Measurements from ENCODE around the gene ADCK2.
"Not testable (repeated sequence)": the region's sequence is repeated elsewhere in the genome, so short reads cannot be mapped to it uniquely, and the experiment has no call there.

ADCK2 gene

DNA sequence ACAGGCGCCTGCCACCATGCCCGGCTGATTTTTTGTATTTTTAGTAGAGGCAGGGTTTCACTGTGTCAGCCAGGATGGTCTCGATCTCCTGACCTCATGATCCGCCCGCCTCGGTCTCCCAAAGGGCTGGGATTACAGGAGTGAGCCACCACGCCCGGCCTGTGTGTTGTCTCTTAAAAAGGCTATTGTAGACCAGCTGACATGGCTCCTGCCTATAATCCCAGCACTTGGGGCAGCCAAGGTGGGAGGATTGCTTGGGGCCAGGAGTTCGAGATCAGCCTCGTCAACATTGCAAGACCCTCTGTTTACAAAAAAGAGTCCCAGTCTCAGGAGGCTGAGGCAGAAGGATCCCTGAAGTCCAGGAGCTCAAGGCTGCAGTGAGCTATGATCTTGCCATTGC lies 21.1 kb downstream of the ADCK2 start:
- DNase-seq (ENCODE audit: low read depth) = not testable (repeated sequence)

GRCh38 chr7:140694592-140694991 lies 21.8 kb downstream of the ADCK2 start:
- no peak for DNase-seq (ENCODE audit: low read depth)

DNA sequence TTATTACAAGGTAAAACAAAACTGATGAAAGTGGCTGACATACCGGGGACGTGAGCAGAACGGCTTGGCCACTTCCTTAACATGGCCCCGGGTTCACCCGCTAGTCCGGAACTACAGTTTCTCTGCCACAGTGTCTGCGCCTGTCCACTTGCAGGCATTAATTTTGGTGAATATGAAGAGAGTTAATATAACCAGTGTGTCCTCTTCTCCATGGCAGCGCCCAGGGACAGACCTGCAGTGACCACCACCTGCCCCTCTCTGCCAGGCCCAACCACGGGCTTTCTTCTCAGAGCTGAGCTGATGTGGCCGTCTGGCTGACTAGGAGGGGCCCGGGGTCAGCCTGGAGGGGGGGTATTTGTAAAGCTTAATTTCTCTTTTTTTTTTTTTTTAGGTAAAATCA lies 22.6 kb downstream of the ADCK2 start:
- no peak for DNase-seq (ENCODE audit: low read depth)

- peak; percentile 90 for DNase-seq (ENCODE audit: low read depth)
These were observed 23.4 kb downstream of the ADCK2 start for GRCh38 chr7:140696024-140696679.

- DNase-seq (ENCODE audit: low read depth) = peak; percentile 71
These were observed 24.1 kb downstream of the ADCK2 start, which contains the start of gene NDUFB2 for GRCh38 chr7:140696680-140697446. TSS of gene NDUFB2 (plus strand) at chr7:140696708. CDS start at chr7:140696745, 37 bp downstream.

DNA sequence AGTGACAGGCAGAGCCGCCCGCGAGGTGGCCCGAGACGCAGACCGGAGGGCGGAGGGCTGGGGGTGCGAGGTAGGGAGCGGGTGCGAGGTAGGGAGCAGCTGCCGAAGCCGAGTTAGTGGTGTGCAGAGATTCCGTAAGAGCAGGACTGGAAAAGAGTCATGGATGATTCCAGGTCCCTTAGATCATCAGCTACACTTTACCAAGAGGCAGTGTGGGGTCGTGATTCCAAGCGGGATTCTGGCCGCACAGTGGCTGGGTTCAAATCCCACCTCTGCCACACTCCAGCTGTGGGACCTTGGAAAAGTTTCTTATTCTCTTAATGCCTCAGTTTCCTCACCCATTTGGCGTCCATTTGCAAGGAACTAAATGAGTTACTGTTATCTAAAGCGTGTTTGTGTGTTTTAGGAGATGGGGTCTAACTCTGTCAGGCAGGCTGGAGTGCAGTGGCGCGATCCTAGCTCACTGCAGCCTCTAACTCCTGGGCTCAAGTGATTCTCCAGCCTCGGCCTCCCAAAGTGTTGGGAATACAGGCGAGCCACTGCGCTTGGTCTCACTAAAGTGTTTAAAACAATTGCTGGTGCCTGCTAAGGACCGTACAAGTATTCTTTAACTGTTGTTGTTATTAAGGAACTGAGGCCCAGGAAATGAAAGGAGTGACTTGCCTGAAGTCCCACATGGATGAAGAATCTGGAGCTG lies 24.9 kb downstream of the ADCK2 start:
- peak; percentile 53 for DNase-seq (ENCODE audit: low read depth)

DNA sequence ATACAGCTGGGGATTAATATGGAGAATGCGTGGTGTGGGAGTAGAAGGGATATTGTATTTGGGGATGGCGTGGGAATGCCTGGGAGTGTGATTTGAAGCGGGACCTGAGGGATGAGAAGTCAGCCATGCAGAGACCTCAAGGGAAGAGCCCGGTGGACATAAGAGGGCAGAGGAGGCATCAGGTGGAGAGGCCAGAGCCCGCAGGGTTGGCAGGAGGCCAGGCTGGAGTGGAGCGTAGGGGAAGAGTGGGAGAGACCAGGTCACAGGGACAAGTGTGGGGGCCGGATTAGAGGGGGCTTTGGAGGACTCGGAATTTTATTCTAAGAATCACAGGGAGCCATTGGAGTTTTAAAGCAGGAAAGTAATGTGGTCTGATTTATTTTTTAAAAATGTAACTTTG lies 25.7 kb downstream of the ADCK2 start:
- no peak for DNase-seq (ENCODE audit: low read depth)

DNA sequence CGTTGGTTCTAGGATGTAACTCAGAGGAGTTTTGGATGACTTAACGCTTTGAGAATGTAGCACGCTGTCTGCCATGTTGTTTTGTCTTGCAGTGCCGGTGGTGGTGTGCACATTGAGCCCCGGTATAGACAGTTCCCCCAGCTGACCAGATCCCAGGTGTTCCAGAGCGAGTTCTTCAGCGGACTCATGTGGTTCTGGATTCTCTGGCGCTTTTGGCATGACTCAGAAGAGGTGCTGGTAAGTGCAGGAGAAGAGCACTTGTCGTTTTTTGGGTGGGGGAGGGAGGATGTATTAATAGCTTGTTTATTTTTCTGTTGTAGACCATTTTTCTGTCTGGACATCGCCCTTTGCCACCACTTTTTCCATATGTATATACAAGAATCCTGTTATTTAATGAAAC lies 30.0 kb downstream of the ADCK2 start:
- no peak for DNase-seq (ENCODE audit: low read depth)

GRCh38 chr7:140704205-140704604 lies 31.5 kb downstream of the ADCK2 start:
- DNase-seq (ENCODE audit: low read depth) = no peak

DNA sequence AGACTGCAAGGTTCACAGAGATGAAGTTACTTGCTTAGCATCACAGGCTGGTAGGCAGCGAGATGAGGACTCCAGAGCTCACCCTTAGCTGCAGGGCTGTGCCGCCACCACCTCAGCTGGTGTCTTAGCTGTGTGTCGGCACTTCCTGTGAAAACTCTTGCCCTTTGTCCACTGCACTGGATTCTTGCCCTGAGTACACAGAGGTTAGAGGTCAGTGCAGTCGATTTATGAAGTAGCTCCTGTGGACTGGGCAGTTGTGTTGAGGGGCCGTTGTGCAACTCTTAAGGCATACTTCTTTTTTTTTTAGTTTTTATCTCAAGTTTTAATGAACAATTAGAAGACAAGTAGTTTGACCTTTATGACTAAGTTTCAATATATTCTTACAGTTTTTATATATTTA lies 34.4 kb downstream of the ADCK2 start:
- DNase-seq (ENCODE audit: low read depth) = peak; percentile 7

DNA sequence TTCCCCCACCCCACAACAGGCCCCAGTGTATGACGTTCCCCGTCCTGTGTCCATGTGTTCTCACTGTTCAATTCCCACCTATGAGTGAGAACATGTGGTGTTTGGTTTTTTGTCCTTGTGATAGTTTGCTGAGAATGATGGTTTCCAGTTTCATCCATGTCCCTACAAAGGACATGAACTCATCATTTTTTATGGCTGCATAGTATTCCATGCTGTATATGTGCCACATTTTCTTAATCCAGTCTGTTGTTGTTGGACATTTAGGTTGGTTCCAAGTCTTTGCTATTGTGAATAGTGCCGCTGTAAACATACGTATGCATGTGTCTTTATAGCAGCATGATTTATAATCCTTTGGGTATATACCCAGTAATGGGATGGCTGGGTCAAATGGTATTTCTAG lies 36.0 kb downstream of the ADCK2 start:
- not testable (repeated sequence) for DNase-seq (ENCODE audit: low read depth)

- not testable (repeated sequence) for DNase-seq (ENCODE audit: low read depth)
These were observed 39.6 kb downstream of the ADCK2 start for GRCh38 chr7:140712392-140712791.

DNA sequence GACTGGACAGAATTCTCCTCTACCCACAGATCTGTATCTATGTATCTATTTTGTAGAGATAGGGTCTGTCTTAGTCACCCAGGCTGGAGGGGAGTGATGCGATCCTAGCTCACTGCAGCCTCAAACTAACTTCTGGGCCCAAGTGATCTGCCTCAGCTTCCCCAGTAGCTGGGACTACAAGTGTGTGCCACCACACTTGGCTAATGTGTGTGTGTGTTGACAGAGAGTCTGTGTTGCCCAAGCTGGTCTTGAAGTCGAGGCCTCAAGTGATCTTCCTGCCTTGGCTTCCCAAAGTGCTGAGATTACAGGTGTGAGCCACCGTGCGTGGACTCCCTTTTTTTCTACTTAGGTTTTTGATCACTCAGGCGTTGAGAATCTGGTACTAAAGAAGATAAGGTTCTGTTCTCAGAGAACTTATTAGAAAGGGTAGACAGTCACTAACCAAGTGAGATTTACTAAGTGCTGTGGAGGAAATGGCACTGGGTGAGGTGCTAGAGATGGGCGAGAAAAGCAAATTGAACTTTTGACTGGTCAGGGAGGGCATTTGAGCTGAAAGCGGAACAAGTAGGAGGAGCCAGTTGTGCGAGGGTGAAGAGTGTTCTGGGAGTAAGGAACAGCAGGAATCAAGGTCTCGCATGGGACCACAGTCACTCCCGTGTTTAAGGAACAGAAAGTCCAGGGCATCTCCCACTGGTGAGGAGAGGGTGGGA lies 41.7 kb downstream of the ADCK2 start:
- DNase-seq (ENCODE audit: low read depth) = no peak

GRCh38 chr7:140719721-140720120 lies 47.0 kb downstream of the ADCK2 start:
- peak; percentile 9 for DNase-seq (ENCODE audit: low read depth)

GRCh38 chr7:140722254-140722653 lies 49.5 kb downstream of the ADCK2 start:
- no peak for DNase-seq (ENCODE audit: low read depth)

GRCh38 chr7:140723006-140723405 lies 50.3 kb downstream of the ADCK2 start:
- DNase-seq (ENCODE audit: low read depth) = no peak

GRCh38 chr7:140723574-140723973 lies 50.8 kb downstream of the ADCK2 start:
- DNase-seq (ENCODE audit: low read depth) = no peak

GRCh38 chr7:140724706-140725105 lies 52.0 kb downstream of the ADCK2 start:
- DNase-seq (ENCODE audit: low read depth) = no peak

- DNase-seq (ENCODE audit: low read depth) = peak; percentile 28
These were observed 53.5 kb downstream of the ADCK2 start for GRCh38 chr7:140726281-140726680.

DNA sequence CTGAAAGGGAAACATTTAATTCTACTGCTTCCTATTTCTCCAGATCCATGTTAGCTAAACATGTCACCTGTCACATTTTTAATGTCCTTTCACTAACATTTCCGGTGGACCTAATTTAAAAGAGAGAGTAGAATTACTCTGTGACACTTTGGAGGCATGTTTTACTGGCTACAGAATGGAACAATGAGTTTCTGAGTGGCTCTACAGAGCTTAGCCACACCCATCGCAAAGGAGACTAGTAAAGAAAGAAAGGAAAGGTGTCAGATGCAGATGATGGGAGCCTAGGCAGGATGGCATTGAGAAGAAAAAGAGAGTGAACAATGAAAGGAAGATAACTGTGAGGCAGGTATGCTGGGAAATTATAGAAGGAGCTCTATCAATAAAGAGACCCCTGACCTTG lies 59.7 kb downstream of the ADCK2 start:
- DNase-seq (ENCODE audit: low read depth) = no peak

- DNase-seq (ENCODE audit: low read depth) = no peak
These were observed 61.4 kb downstream of the ADCK2 start for GRCh38 chr7:140734096-140734495.

GRCh38 chr7:140734729-140735128 lies 62.0 kb downstream of the ADCK2 start:
- no peak for DNase-seq (ENCODE audit: low read depth)

All from amniotic epithelial cell (primary cell).